NOMO-1 treated with DMSO at 0.1 percent for 48 hours (cell line): ENCODE results near the gene ZSCAN10.
A peak's percentile ranks its signal among the peaks of the same experiment; 100 is the strongest.

Experiments used
- DNase-seq: peaks from one replicate; lab custom pipeline; 2025; ENCODE audit not compliant: unreplicated experiment; lab: John Stamatoyannopoulos, UW

Gene ZSCAN10

DNA sequence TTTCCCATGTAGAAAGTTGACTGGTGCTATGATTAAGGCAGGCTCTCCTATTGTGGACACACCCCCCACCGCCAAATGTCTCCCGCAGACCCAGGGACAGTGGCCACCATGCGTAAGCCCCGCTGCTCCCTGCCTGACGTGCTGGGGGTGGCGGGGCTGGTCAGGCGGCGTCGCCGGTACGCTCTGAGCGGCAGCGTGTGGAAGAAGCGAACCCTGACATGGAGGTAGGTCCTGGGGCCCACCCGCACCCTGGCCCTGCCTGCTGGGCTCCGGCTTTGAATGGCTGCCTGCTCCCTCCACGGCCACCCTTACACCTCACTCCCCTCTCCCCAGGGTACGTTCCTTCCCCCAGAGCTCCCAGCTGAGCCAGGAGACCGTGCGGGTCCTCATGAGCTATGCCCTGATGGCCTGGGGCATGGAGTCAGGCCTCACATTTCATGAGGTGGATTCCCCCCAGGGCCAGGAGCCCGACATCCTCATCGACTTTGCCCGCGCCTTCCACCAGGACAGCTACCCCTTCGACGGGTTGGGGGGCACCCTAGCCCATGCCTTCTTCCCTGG lies 49.1 kb downstream of the ZSCAN10 start:
- no peak for DNase-seq

GRCh38 chr16:3047387-3047720 lies 51.7 kb downstream of the ZSCAN10 start:
- DNase-seq = no peak

DNA sequence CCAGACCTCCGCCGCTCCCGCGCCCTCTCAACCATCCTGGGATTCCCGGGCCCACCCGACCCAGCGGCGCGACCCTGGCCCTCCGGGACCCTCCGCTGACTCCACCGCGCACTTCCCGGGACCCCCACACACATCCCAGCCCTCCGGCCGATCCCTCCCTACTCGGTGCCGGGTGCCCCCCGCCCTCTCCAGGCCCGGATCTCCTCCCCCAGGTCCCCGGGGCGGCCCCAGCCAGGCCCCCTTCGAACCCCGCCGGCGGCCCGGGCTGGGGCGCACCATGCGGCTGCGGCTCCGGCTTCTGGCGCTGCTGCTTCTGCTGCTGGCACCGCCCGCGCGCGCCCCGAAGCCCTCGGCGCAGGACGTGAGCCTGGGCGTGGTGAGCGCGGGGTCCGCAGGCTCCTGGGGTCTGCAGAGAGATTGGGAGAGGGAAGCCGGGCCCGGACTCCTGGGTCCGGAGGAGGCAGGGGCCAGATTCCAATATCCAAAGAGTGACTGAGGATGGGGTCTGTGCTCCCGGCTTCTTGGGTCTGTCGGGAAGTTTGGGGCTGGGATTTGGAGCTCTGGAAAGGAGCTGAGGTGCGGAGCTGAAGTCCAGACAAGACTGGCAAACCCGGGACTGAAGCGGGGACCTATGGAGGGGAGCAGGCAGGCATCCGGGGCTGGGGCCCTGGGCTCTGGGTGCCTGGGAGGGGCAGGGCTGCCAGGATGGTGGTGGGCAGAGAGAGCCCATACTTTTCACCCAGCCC lies 52.3 kb downstream of the ZSCAN10 start:
- no peak for DNase-seq

GRCh38 chr16:3045758-3046640 lies 53.1 kb downstream of the ZSCAN10 start, which contains the start of gene MMP25:
TSS of gene MMP25 (plus strand) at chr16:3046561. CDS start at chr16:3046918, 357 bp downstream.
- DNase-seq = peak; percentile 39

- DNase-seq = no peak
These were observed 54.4 kb downstream of the ZSCAN10 start for GRCh38 chr16:3044708-3045107.

DNA sequence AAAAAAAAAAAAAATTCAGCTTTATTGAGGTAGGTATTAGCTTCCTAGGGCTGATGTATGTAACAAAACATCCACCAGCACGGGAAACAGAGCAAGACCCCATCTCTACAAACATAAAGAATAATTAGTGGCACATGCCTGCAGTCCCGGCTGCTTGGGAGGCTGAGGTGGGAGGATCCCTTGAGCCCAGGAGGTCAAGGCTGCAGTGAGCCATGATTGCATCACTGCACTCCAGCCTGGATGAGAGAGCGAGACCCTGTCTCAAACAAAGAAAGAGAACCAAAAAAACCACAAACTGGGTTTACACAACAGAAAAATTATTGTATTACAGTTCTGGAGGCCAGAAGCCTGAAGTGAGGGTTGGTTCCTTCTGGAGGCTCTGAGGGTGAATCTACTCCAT lies 56.7 kb downstream of the ZSCAN10 start:
- no peak for DNase-seq

- DNase-seq = no peak
These were observed 60.2 kb downstream of the ZSCAN10 start for GRCh38 chr16:3038896-3039295.
